GM19395 (cell line): ENCODE results near the gene AUH.
"Not testable (repeated sequence)": the region's sequence is repeated elsewhere in the genome, so short reads cannot be mapped to it uniquely, and the experiment has no call there.

Source experiments
- ATAC-seq: cut with Tn5 transposase; IDR thresholded peaks from one replicate; pipeline ENCODE4 v1.9.1; 2021; ENCODE audit warnings: mild to moderate bottlenecking, moderate library complexity; ENCODE audit not compliant: unreplicated experiment

Gene AUH

GRCh38 chr9:91382298-91382697 is 20.6 kb upstream of the AUH start:
- ATAC-seq: no peak

GRCh38 chr9:91379426-91379825 is 17.7 kb upstream of the AUH start:
- ATAC-seq: no peak

DNA sequence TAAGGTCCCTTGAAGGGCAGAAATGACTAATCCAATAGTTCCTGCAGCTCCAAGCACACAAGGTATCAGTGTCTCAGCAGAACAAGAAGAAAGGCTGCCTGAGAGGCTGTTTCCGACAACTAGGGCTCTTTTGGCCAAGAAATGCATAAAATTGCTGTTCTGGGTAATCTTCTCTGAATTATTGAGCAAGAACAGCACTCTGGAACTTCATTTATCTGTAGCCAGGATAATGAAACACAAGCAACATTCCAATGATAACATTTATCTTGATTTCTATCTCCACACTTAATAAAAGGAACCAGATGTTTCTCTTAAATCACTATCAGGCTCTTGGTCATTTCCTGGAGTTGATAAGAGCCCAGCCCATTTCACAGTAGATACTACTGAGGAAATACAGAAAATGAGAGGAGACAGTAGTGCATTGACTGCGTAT is 17.0 kb upstream of the AUH start:
- no peak for ATAC-seq

- not testable (repeated sequence) for ATAC-seq
Measured at GRCh38 chr9:91378054-91378453, 16.3 kb upstream of the AUH start.

- no peak for ATAC-seq
Measured at GRCh38 chr9:91376239-91376638, 14.5 kb upstream of the AUH start.

- ATAC-seq: no peak
Measured at GRCh38 chr9:91374939-91375338, 13.2 kb upstream of the AUH start.

DNA sequence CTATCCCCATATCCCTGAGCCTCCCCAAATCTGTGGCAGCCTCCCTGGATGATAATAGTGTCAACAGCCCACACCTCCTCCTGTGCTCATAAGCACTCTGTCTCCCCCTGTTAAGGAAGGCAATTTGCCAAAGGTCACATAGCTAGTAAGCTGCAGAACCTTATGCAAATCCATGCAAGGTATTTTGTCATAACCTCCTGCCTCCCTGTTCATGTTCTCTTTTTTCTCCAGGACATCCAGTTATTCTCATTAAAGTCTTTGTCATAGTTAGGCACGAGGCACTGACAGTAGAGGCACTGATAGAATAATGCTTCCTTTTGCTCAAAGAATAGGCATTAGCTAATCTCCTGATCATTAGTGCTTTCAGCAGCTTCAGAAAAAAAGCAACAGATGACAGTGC is 10.2 kb upstream of the AUH start:
- ATAC-seq: no peak

GRCh38 chr9:91370006-91370405 is 8.3 kb upstream of the AUH start:
- ATAC-seq: not testable (repeated sequence)

GRCh38 chr9:91364702-91365101 is 3.0 kb upstream of the AUH start:
- no peak for ATAC-seq

GRCh38 chr9:91364005-91364404 is 2.3 kb upstream of the AUH start:
- ATAC-seq: no peak

- ATAC-seq: no peak
Measured at GRCh38 chr9:91362051-91362611, 413 bp upstream of the AUH start.

- no peak for ATAC-seq
Measured at GRCh38 chr9:91360551-91361290, 997 bp downstream of the AUH start.

GRCh38 chr9:91359734-91360470 is 1.8 kb downstream of the AUH start:
- no peak for ATAC-seq

DNA sequence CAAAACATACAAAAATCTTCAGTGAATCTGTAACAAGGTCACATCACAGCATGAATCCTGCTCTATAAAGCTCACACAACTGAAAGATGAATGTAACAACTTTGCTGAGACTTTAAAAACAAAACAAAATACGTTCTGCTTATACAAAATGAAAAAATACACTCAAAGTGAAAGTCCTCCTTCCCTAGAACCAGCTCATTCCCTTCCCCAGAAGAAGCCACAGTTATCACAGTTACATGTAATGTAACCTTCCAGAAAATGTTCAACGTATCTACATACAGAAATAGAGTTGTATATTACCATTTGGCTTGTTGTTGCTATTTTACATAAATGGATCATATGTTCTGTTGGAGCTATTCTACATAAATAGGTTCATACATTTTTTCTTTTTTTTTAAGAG is 2.6 kb downstream of the AUH start:
- ATAC-seq: no peak

- no peak for ATAC-seq
Measured at GRCh38 chr9:91354881-91355280, 6.8 kb downstream of the AUH start.

GRCh38 chr9:91349115-91349555 is 12.6 kb downstream of the AUH start:
- ATAC-seq: no peak

DNA sequence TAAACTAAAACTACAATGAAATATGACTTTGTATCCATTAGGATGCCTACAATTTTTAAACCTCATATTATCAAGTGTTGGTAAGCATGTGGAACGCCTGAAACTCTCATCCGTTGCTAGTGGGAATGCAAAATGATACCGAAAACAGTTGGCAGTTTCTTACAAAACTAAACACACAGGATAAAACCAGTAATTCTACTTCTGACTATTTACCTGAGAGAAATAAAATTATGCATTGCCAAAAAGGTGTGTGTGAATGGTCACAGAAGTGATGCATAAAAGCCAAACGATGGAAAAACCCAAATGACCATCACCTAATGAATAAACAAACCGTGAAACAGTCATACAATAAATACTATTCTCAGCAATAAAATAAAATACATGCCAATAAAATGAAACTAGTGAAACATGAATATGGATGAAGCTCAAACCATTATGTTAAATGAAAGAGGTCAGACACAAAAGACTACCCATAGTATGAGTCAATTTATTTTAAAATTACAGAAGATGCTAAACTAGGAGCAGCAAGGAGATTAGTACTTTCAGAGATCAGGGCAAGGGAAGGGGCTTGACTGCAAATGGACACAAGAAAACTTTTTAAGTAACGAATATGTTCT is 13.4 kb downstream of the AUH start:
- no peak for ATAC-seq

GRCh38 chr9:91347377-91347776 is 14.3 kb downstream of the AUH start:
- no peak for ATAC-seq

DNA sequence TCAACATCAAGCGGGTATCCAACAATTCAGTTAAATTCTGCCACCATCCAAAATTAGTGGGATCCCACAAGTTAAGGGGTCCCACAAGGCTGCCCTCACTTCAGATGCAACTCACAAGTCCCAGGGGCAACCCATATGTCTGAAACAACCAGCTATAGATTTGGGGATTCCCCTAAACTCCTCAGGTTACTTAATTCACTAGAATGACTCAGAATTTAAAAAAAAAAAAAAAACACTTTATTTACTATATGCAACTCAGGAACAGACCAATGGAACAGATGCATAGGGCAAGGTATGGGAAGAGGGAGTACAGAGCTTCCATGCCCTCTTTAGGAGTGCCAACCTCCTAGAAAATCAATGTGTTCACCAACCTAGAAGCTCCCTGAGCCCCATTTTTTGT is 15.1 kb downstream of the AUH start:
- no peak for ATAC-seq

DNA sequence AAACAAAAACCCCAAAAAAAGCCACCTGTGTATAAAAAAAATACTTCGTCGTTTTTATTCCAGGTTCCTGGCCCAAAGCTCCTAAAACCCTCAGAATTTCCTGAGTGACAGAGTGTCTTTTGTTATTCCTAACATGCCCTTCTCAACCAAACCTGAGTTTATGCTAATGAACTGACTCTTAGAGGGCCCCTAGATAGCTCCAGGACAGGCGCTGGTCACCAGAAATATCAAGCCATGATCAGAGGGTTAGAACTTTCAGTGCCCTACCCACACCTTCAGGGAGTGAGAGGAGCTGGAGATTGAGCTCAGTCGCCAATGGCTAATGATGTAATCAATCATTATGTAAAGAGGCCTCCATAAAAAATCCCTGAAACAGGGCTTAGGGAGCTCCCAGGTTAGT is 15.7 kb downstream of the AUH start:
- ATAC-seq: no peak

DNA sequence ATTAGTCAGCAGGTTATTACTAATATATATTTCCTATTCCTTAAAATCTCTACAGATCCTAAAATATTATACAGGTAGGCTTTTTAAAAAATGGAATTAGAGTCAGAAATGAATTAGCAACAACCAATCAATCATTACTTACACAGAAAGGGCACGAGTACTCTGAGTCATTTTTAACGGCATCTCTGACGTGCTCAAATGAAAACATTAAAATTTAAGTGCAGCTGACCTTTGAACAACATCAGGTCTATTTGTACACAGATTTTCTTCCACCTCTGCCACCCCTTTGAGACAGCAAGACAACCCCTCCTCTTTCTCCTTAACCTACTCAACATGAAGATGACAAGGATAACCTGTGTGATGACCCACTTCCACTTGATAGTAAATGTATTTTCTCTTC is 19.1 kb downstream of the AUH start:
- no peak for ATAC-seq

DNA sequence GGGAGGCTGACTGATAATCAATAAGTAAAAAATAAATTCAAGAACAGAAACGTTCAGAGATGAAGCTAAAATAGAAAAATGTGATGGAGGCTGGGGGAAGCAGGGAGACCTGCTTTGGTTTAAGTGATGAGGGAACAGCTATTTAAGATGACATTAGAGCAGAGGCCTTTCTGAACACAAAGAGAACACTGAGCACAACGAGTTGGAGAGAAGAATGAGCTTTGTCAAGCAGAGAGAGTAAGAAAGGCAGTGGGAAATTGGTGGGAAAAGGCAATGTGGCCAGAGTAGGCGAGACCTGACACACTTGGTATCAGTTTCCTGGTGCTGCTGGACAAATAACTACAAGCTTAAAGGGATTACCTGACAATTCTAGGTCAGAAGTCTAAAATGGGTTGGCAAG is 20.0 kb downstream of the AUH start:
- no peak for ATAC-seq
